GM18508 (cell line): Measurements from ENCODE around the gene SCN2B.
"Not testable (repeated sequence)": the region's sequence is repeated elsewhere in the genome, so short reads cannot be mapped to it uniquely, and the experiment has no call there.

Experiments
- ATAC-seq: cut with Tn5 transposase; IDR thresholded peaks from one replicate; pipeline ENCODE4 v1.9.1; 2021; ENCODE audit warnings: moderate number of reproducible peaks; ENCODE audit not compliant: insufficient read depth, unreplicated experiment

Gene SCN2B

GRCh38 chr11:118207079-118207478 lies 30.6 kb upstream of the SCN2B start:
- ATAC-seq = no peak

DNA sequence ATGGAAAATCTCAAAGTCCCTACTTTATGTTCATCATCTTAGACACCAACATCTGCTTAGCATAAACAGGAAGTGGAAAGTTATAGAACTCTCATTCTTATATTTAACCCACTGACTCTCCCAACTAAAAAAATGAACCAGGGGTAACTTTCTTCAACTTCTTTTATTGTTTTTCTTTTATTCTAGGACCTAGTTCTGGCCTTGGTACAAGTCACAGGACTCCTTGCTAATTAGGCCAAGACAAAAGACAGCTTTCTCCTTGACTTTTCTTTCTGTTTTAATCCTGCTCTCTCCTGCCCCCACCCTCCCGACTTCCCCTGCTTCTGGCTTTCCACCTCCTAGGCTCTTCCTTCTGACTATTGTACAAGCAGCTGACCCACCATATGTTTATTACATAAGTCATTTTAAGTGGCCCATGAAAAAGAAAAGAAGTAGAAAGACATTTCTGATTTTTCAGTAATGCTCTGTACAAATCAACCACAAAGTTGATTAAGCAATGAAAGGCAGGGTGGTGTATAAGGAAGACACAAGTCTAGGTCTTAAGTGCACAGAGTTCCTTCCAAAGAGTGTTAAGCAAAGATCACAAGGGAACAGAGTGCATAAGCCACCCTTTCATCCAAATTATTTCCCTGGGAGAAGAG lies 30.1 kb upstream of the SCN2B start:
- ATAC-seq = no peak

DNA sequence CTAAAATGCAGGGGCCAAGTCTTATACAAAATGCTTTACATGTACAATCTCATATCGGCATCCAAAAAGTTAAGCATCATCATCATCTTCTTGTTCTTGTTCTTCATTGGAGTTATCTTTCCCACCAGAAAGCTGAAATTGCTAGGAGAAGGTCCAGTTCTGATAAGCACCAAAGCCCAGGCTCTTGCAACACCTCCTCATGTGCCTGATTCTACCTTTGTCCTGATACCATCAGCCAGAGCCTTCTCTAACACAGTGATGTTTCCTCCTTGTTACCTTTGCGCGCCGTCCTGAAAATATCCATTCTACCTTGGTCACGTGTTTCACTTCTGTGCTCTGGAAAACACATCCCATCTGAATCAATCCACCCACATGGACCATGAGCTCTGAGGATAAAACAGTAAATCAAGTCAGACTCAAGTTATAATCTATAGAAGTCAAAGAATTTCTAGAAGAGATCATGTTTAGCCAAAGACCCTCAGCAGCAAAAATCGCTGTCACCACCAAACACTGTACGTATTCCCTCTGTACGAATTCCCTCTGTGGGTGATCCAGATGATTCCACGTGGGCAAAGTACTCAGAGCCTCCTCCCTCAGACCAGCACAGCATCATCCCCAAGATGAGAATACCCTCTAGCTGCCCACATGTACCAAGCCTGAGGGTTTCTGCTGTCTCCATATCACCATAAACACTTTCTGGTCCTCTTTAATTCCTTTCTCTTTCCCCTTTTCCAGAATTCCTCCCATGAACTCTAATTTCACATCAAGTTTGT lies 29.4 kb upstream of the SCN2B start:
- ATAC-seq = no peak

GRCh38 chr11:118202599-118203422 lies 26.4 kb upstream of the SCN2B start:
- peak; percentile 53 for ATAC-seq

GRCh38 chr11:118201966-118202365 lies 25.5 kb upstream of the SCN2B start:
- no peak for ATAC-seq

- ATAC-seq = no peak
These were observed 24.7 kb upstream of the SCN2B start for GRCh38 chr11:118200901-118201680.

DNA sequence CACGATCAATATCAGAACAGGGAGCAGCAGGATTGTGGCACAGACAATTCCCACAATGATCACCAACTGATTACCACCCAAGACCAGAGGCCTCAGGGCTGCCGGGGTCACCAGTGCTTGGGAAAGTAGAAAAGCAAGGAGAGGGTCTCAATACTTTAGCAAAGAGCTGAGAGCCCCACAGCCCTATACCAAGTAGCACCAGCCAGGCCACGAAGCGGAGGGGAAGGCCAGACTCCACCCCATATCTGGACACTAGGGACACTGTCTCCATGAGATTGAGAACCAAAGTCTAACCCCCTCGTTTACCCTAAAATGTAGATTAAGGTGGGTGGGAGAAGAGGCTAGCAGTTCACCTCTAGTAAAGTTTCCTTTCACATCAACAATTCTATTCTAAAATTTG lies 24.1 kb upstream of the SCN2B start:
- no peak for ATAC-seq

DNA sequence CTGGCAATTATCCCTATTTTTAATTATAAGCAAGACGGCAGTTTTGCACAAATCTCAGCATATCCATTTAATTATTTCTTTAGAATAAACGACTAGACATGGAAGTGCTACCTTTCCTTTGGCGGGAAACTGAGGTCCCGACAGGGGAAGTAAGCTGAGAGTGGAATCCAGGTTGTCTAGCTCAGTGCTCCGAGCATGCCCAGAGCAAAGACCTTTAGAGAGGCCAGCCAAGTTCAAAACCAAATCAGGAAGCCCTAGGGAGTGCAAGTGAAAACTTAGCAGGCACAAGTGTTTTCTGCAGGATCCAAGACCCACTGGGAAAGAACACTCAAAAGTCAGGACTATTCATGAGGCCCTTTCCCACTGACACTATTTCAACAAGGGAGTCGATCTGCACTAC lies 22.7 kb upstream of the SCN2B start:
- no peak for ATAC-seq

GRCh38 chr11:118198370-118198769 lies 21.9 kb upstream of the SCN2B start:
- no peak for ATAC-seq

- no peak for ATAC-seq
These were observed 18.6 kb upstream of the SCN2B start for GRCh38 chr11:118194835-118195627.

DNA sequence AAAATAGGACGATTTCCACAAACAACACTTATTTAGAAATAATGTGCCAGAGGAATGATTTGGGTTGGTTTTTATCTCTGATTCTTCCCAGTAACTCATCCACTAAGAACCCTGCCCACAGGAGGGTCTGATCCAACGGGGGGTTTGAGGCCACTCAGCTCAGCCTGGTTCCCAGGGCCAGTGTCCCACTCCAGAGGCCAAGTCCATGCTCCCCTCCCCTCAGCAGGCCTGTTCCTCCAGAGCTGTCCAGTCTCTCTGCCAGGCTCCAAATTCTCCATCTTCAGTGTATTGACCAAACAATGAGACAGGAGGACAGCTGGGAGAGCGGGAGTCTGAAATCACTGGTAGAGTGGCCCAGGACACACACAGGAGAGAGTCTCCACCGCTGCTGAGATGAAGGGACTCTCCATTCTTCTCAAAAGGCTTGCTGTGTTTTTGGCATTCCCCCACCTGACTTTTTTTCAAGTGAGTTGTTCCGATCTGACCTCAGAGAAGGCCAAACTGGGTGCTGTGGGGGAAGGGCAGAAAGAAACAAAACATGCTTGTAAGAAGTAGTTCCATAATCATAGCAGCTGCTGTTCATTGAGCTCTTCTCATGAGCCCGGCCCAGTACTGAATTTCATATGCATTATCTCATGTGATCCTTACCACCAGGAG lies 17.6 kb upstream of the SCN2B start:
- ATAC-seq = no peak

DNA sequence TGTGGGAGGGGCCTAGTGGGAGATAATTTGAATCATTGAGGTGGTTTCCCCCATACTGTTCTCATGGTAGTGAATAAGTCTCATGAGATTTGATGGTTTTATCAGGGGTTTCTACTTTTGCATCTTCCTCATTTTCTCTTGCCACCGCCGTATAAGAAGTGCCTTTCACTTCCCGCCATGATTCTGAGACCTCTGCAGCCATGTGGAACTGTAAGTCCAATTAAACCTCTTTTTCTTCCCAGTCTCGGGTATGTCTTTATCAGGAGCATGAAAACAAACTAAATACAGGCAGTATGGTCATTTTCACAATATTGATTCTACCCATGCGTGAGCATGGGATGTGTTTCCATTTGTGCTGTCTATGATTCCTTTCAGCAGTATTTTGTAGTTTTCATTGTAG lies 16.4 kb upstream of the SCN2B start:
- not testable (repeated sequence) for ATAC-seq

DNA sequence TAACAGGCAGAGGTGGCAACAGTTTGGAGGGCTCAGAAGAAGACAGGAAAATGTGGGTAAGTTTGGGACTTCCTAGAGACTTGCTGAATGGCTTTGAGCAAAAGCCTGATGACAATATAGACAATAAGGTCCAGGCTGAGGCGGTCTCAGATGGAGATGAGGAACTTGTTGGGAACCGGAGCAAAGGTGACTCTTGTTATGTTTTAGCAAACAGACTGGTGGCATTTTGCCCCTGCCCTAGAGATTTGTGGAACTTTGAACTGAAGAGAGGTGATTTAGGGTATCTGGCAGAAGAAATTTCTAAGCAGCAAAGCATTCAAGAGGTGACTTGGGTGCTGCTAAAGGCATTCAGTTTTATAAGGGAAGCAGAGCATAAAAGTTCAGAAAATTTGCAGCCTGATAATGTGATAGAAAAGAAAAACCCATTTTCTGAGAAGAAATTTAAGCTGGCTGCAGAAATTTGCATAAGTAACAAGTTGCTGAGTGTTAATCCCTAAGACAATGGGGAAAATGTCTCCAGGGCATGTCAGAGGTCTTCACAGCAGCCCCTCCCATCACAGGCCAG lies 14.6 kb upstream of the SCN2B start:
- ATAC-seq = not testable (repeated sequence)

- no peak for ATAC-seq
These were observed 10.1 kb upstream of the SCN2B start for GRCh38 chr11:118186346-118187107.

- no peak for ATAC-seq
These were observed 8.5 kb upstream of the SCN2B start for GRCh38 chr11:118184784-118185579.

DNA sequence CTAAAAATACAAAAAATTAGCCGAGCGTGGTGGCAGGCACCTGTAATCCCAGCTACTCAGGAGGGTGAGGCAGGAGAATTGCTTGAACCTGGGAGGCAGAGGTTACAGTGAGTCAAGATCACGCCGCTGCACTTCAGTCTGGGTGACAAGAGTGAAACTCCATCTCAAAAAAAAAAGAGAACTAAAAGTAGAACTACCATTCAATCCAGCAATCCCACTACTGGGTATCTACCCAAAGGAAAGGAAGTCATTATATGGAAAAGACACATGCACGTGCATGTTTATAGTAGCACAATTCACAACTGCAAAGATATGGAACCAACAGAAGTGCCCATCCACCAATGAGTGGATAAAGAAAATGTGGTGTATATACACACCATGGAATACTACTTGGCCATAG lies 7.3 kb upstream of the SCN2B start:
- ATAC-seq = not testable (repeated sequence)

DNA sequence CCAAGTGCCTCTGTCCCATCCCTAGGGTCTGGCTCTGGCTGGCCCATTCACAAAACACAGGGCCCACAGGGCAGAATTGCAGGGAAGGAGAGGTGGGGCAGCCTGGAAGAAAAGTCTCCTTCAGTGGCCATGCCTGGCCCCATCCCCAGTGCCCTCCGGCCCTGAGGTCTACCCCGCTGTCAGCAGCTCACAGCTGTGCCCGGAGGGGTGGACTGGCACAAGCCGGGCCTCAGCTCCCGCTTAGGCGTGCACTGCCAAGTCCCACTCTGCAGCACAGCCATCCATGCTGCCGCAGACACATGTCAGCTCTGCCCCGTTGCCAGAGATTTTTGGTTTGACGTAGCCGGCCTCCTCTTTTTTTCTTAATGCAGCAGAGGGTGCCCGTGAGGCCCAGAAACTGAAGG lies 3.9 kb upstream of the SCN2B start:
- ATAC-seq = no peak
